Stimulated activated naive CD4-positive, alpha-beta T cell treated with Interleukin-2 at 50 U/mL for 16 hours (primary cell): ENCODE data around the gene KRT82.
"Not testable (repeated sequence)": the region's sequence is repeated elsewhere in the genome, so short reads cannot be mapped to it uniquely, and the experiment has no call there.

Source experiments
- DNase-seq: peaks from one replicate; lab custom pipeline; 2025; lab: John Stamatoyannopoulos, UW

KRT82 gene

GRCh38 chr12:52359621-52360061 lies 46.5 kb downstream of the KRT82 start:
- DNase-seq, result no peak

DNA sequence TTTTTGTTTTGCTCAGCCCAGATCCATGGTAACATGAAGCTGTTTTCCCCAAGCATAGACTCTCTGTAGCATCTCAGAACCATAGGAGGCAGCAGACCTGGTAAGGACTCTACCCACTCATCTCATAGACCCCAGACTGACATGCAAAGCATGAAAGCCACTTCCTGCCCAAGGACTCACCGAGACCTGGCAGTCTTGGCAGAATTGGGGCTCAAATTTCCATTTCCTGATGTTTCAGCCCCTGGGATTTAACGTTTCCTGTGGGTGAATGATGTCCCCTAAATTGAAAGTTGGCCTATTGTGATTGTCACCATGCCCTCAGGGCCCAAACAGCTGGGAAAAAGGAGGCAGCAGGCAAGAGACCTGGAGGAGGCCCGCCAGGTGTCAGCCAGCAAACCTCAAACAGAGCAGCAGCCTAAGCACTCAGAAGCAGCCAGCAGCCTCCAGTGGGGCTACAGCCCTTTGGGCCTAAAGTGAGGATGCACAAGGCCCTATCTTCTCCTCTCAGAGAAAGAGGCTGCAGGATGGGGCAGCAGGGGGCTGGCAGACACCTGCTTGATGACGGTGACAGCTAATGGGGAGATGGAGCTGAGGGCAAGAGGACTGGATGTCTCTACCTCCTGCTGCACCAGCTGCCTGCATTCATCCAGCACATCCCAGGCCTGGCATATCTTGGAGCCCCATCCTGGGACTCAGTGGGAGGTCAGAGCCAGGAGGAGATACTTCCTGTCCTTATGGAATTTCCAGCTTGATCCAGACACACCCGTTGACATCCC lies 47.4 kb downstream of the KRT82 start:
- no peak for DNase-seq

DNA sequence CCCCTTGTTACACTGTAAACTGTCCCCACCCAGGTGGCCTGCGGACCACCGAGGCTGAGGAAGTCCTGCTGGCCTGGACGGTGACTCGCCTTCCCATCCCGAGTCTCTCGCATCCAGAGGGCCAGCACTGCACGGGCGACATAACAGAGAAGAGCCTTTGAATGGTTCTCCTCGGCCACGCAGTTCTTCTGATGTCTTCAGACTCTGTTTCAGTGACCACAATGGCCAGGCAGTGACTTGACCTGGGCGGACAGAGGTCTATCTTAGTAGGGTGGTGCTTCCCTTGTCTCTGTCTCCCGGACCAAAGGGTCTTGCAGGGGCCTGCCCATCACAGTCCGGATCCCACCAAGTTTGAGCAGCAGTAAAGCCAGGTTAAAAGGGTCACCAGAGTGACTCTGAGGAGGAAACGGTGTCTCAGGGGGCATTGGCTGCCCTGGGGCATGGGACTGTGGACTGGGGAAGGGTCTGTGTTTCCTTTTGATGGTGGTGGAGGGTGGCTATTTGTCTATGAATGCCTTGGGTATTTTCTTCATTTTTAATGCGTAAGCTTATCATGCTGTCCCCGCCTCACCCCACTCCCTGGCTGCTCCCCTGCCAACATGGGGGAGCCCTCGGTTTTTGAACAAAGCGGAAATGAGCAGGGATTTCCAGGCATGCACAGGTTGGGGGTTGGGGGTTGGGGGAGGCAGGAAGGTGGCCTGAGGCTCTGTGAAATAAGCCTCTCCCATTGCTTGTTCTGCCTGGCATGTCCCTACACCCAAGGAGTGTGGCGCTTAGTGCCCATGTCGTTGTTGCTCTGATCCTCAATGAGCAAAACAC lies 49.2 kb downstream of the KRT82 start:
- no peak for DNase-seq

- no peak for DNase-seq
These were observed 49.9 kb downstream of the KRT82 start for GRCh38 chr12:52356031-52356761.

DNA sequence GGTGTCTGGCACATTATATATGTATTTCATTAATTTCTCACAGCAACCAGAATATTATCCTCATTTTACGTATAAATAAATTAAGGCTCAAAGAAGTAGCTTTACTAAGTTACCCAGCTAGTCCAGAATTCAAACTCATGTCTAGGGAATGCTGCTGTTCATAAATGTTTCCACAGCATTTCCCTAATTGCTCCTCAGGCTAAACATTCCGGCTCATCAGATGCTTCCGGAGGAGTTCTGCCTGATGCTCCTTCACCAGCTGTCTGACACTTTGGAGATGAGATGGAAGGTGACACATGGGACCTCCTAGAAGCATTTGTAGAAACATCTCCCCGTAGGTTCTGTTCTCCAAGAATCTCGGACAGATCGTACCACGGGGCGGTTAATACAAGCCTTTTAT lies 51.0 kb downstream of the KRT82 start:
- no peak for DNase-seq

- no peak for DNase-seq
These were observed 51.9 kb downstream of the KRT82 start for GRCh38 chr12:52354200-52354599.

GRCh38 chr12:52353766-52354165 lies 52.4 kb downstream of the KRT82 start:
- no peak for DNase-seq

- DNase-seq, result no peak
These were observed 53.2 kb downstream of the KRT82 start for GRCh38 chr12:52352951-52353350.

DNA sequence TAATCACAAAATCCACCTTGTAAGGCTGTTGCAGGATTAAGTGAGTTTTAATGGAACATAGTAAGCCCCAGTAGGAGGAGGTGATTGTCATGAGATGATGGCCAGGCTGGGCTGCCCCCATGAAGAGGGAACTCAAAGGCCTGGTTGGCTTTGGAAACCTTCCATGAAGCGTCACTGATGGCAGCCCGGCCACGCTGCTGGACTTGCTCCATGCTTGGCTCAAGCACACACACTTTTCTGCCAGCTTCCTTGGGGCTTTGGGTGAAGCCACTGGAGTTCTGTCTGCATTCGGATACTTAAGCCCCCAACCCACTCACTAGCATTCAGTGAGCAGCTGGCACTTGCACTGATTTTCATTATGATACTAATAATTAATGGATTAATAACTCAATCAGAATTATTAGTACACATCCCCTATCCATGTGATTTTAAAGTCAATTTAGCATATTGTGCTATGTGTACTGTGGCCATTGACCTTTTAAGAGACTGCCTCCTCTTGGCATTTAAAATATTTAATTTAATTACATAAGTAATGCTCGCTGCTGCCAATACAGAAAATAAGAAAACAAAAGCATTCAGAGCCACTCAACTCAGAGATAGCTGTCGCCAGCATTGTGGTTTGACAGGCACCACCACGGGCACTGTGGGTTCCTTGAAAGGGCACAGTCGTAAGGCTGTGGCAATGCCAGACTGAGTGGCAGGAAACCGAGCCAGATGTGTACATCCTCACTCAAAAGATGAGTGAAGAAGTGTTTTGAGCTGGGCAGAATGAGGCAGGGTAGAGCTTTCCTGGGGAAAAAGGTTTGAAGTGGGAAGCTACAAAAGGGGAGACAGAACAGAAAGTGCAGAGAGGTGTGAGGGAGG lies 54.7 kb downstream of the KRT82 start:
- peak; percentile 13 for DNase-seq

DNA sequence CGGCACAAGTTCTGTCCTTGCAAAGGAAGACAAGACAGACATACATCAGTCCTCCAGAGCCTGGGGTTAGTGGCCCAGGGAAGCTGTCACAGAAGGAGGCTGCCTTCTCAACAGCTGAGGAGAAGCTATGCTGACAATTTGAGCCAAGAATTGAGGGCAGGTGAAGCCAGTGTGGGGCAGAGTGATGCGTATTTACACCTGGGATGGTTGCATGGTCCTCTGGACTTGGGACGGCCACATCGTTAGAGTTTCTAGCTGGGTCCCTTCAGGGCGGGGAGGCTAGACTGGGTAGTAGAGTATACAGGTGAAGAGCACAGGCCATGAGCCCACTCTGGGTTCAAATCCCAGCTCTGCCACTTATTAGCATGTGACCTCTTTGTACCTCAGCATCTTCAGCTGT lies 55.3 kb downstream of the KRT82 start:
- no peak for DNase-seq

DNA sequence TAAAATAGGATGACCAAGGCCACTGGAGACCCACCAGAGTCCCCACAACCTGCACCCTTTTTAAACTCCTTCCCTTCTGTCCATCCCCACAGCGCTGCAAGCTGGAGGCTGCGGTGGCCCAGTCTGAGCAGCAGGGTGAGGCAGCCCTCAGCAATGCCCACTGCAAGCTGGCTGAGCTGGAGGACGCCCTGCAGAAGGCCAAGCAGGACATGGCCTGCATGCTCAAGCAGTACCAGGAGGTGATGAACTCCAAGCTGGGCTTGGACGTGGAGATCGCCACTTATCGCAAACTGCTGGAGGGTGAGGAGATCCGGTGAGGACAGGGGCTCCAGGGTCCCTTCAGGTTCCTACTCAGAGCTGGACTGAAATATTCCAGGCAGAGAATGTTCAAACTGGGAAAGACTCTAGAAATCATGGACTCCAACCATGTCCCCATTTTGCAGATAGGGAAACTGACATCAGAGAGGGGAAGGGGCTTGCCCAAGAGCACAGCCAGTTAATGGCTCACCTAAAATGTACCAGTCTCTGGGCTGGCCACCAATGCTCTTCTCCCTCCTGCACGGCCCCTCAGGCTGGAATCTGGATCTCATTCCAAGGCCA lies 56.0 kb downstream of the KRT82 start:
- DNase-seq, result no peak

DNA sequence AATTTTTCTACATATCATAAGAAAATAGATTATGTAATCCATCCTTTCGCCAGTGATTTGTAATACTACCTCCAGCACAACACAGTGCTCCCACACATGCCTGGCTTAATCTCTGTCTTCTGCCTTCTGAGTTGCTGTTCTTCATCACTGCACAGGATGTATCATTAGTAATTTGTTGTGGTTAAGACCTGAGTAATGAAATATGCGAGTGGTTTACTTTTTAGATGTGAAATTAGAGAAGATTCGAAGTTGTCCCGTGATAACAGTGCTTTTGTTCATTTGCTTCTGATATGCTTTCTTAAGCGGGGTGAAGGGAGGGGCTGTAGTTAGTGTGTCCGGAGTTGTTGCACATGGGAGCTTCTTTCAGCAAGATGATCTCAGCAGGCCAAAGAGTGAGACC lies 56.9 kb downstream of the KRT82 start:
- DNase-seq, result no peak

GRCh38 chr12:52347551-52348510 lies 58.3 kb downstream of the KRT82 start:
- no peak for DNase-seq

DNA sequence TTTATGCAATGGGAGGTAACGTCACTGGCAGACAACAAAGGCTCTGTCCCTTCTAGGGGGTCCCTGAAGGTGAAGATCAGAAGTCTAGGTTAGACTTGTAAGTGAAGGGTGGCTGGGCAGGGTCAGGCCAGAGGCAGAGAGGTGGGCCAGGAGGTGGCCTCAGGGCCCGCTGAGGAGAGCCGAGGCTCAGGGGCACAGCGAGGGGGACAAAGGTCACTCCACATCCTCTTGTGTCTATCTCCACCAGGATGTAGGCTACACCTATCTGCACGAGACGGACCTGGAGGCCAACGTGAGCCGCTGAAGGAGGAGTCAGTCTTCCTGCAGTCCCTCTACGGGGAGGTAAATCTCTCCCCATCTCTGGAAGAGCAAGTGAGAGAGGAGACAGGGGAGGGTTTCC lies 59.1 kb downstream of the KRT82 start:
- DNase-seq, result no peak

GRCh38 chr12:52346593-52346992 lies 59.5 kb downstream of the KRT82 start:
- DNase-seq, result no peak

GRCh38 chr12:52345041-52345440 lies 61.1 kb downstream of the KRT82 start:
- not testable (repeated sequence) for DNase-seq

- DNase-seq, result no peak
These were observed 62.0 kb downstream of the KRT82 start for GRCh38 chr12:52344111-52344510.
